NCI-H524 (cell line): ENCODE results near the gene RAD54L.
"Not testable (repeated sequence)": the region's sequence is repeated elsewhere in the genome, so short reads cannot be mapped to it uniquely, and the experiment has no call there.

Experiments used
- DNase-seq, 2 experiments: peaks; one replicate each; lab custom pipeline; 2025; lab: John Stamatoyannopoulos, UW

RAD54L gene

GRCh38 chr1:46319960-46320914 is 72.7 kb downstream of the RAD54L start:
- DNase-seq, result peak; percentile 39 to 64

- DNase-seq, result not testable (repeated sequence)
Measured at GRCh38 chr1:46322191-46322590, 74.6 kb downstream of the RAD54L start.

GRCh38 chr1:46325285-46326076 is 77.9 kb downstream of the RAD54L start:
- DNase-seq, result not testable (repeated sequence)
